WERI-Rb-1 (cell line): ENCODE data around the gene PRRT4.
A peak's percentile ranks its signal among the peaks of the same experiment; 100 is the strongest.

Experiments
- DNase-seq: peaks from one replicate; pipeline ENCODE4 v3.0.0-alpha.2; 2020
- H3K27ac ChIP-seq: fragments of 250-450 bp; sonication (Bioruptor Pico); 2 replicates; pipeline ENCODE4 v1.5.1; 2020; ENCODE audit warnings: mild to moderate bottlenecking, moderate library complexity
- H3K27me3 ChIP-seq: fragments of 250-450 bp; sonication (Bioruptor Pico); 2 replicates; pipeline ENCODE4 v1.5.1; 2021; ENCODE audit warnings: mild to moderate bottlenecking, low read depth, moderate library complexity; ENCODE audit not compliant: insufficient read depth, severe bottlenecking
- H3K36me3 ChIP-seq: fragments of 250-450 bp; sonication (Bioruptor Pico); 2 replicates; pipeline ENCODE4 v1.5.1; 2020; ENCODE audit warnings: mild to moderate bottlenecking, moderate library complexity
- H3K4me3 ChIP-seq: 2 replicates; pipeline ENCODE4 v1.5.1; 2011; ENCODE audit warnings: low read depth, mild to moderate bottlenecking, control low read depth, low read length
- H3K9me3 ChIP-seq: fragments of 250-450 bp; sonication (Bioruptor Pico); 2 replicates; pipeline ENCODE4 v1.5.1; 2021; ENCODE audit warnings: mild to moderate bottlenecking, moderate library complexity; ENCODE audit not compliant: severe bottlenecking
- CTCF ChIP-seq: IDR thresholded peaks from 2 replicates; pipeline ENCODE4 v1.5.1; 2011; ENCODE audit warnings: low read depth, mild to moderate bottlenecking, control low read depth, inconsistent platforms, low read length

The PRRT4 gene

GRCh38 chr7:128364166-128364870 lies 2.8 kb upstream of the PRRT4 start:
- no peak overlapping the region for H3K27ac ChIP-seq
- DNase-seq, result no peak
- no peak for TF ChIP-seq CTCF
- H3K4me3 ChIP-seq, result no peak overlapping the region
- H3K27me3 ChIP-seq, result no peaks in the 10 kb centered on the region
- no peaks in the 10 kb centered on the region for H3K36me3 ChIP-seq
- no peaks in the 10 kb centered on the region for H3K9me3 ChIP-seq

GRCh38 chr7:128363261-128363721 lies 1.8 kb upstream of the PRRT4 start:
- no peak for DNase-seq
- Histone ChIP-seq H3K4me3 (no peak overlapping the region), H3K9me3 (no peaks in the 10 kb centered on the region), H3K27ac (no peak overlapping the region), H3K27me3 (no peaks in the 10 kb centered on the region), H3K36me3 (no peaks in the 10 kb centered on the region)
- no peak for TF ChIP-seq CTCF

- no peaks in the 10 kb centered on the region for H3K36me3 ChIP-seq
- no peak for TF ChIP-seq CTCF
- DNase-seq, result no peak
- H3K27ac ChIP-seq, result no peak overlapping the region
- no peak overlapping the region for H3K4me3 ChIP-seq
- no peaks in the 10 kb centered on the region for H3K9me3 ChIP-seq
- H3K27me3 ChIP-seq, result no peaks in the 10 kb centered on the region
These were observed 1.2 kb upstream of the PRRT4 start for GRCh38 chr7:128362670-128363069.

- DNase-seq, result no peak
- H3K4me3 ChIP-seq, result 0 out of 2 replicates have a peak overlapping the region, but pooled peaks have one; percentile 58
- H3K36me3 ChIP-seq, result no peaks in the 10 kb centered on the region
- H3K27me3 ChIP-seq, result no peaks in the 10 kb centered on the region
- no peak overlapping the region for H3K27ac ChIP-seq
- no peak for TF ChIP-seq CTCF
- H3K9me3 ChIP-seq, result no peaks in the 10 kb centered on the region
These were observed 1.2 kb downstream of the PRRT4 start for GRCh38 chr7:128360359-128360678.

GRCh38 chr7:128359939-128360338 lies 1.6 kb downstream of the PRRT4 start:
- DNase-seq, result no peak
- Histone ChIP-seq H3K9me3 (no peaks in the 10 kb centered on the region), H3K36me3 (no peaks in the 10 kb centered on the region), H3K27me3 (no peaks in the 10 kb centered on the region), H3K4me3 (no peak overlapping the region), H3K27ac (no peak overlapping the region)
- TF ChIP-seq CTCF, result no peak

- Histone ChIP-seq H3K27ac (no peak overlapping the region), H3K9me3 (no peaks in the 10 kb centered on the region), H3K27me3 (no peaks in the 10 kb centered on the region), H3K4me3 (no peak overlapping the region), H3K36me3 (no peaks in the 10 kb centered on the region)
- no peak for TF ChIP-seq CTCF
- DNase-seq, result no peak
These were observed 2.2 kb downstream of the PRRT4 start for GRCh38 chr7:128359336-128359735.
